ENCODE results near the gene UMAD1.

UMAD1 gene

GRCh38 chr7:7641129-7641663 is 644 bp downstream of the UMAD1 start:
- no peaks in the 10 kb centered on the region; the same call in 1 of the 2 replicates for H3K36me3 ChIP-seq (ENCODE audit: control insufficient read depth, insufficient read depth, low read length)
- no peaks in the 10 kb centered on the region for H3K27me3 ChIP-seq (replicated peaks; ENCODE audit: control insufficient read depth, insufficient read depth, low read length)
- no peak for DNase-seq (ENCODE audit: extremely low read depth, insufficient read length)
- H3K4me3 ChIP-seq (replicated peaks; ENCODE audit: low read depth, low read length), result peak overlapping the region; percentile 98
- TF ChIP-seq CTCF (IDR thresholded peaks at IDR 0.05; ENCODE audit: insufficient read depth, low read length, poor library complexity, severe bottlenecking), result no peak

GRCh38 chr7:7642081-7642480 is 1.5 kb downstream of the UMAD1 start:
- Histone ChIP-seq H3K27me3 (replicated peaks; ENCODE audit: control insufficient read depth, insufficient read depth, low read length) (no peaks in the 10 kb centered on the region), H3K4me3 (replicated peaks; ENCODE audit: low read depth, low read length) (no peak overlapping the region; the same call in 1 of the 2 replicates), H3K36me3 (ENCODE audit: control insufficient read depth, insufficient read depth, low read length) (no peaks in the 10 kb centered on the region; the same call in 1 of the 2 replicates)
- DNase-seq (ENCODE audit: extremely low read depth, insufficient read length), result no peak
- no peak for TF ChIP-seq CTCF (IDR thresholded peaks at IDR 0.05; ENCODE audit: insufficient read depth, low read length, poor library complexity, severe bottlenecking)

GRCh38 chr7:7647495-7648036 is 7.0 kb downstream of the UMAD1 start:
- Histone ChIP-seq H3K36me3 (ENCODE audit: control insufficient read depth, insufficient read depth, low read length) (no peaks in the 10 kb centered on the region; the same call in 1 of the 2 replicates), H3K4me3 (replicated peaks; ENCODE audit: low read depth, low read length) (no peak overlapping the region), H3K27me3 (replicated peaks; ENCODE audit: control insufficient read depth, insufficient read depth, low read length) (no peaks in the 10 kb centered on the region)
- no peak for DNase-seq (ENCODE audit: extremely low read depth, insufficient read length)
- TF ChIP-seq CTCF (IDR thresholded peaks at IDR 0.05; ENCODE audit: insufficient read depth, low read length, poor library complexity, severe bottlenecking), result no peak

- DNase-seq (ENCODE audit: extremely low read depth, insufficient read length), result no peak
- no peaks in the 10 kb centered on the region for H3K27me3 ChIP-seq (replicated peaks; ENCODE audit: control insufficient read depth, insufficient read depth, low read length)
- H3K36me3 ChIP-seq (ENCODE audit: control insufficient read depth, insufficient read depth, low read length), result no peaks in the 10 kb centered on the region; the same call in 1 of the 2 replicates
- TF ChIP-seq CTCF (IDR thresholded peaks at IDR 0.05; ENCODE audit: insufficient read depth, low read length, poor library complexity, severe bottlenecking), result no peak
- no peak overlapping the region for H3K4me3 ChIP-seq (replicated peaks; ENCODE audit: low read depth, low read length)
These were observed 10.2 kb downstream of the UMAD1 start for GRCh38 chr7:7650682-7651206.

GRCh38 chr7:7651479-7651878 is 10.9 kb downstream of the UMAD1 start:
- no peak for TF ChIP-seq CTCF (IDR thresholded peaks at IDR 0.05; ENCODE audit: insufficient read depth, low read length, poor library complexity, severe bottlenecking)
- no peaks in the 10 kb centered on the region for H3K27me3 ChIP-seq (replicated peaks; ENCODE audit: control insufficient read depth, insufficient read depth, low read length)
- DNase-seq (ENCODE audit: extremely low read depth, insufficient read length), result no peak
- no peaks in the 10 kb centered on the region for H3K36me3 ChIP-seq (ENCODE audit: control insufficient read depth, insufficient read depth, low read length)
- H3K4me3 ChIP-seq (replicated peaks; ENCODE audit: low read depth, low read length), result no peak overlapping the region
